Panc1 (cell line): ENCODE results near the gene FPR3. TPM values are rescaled to one million over a fixed set of nuclear protein-coding genes. Genes with fewer than 3 reads are reported as not detected.

Experiments used
- ATAC-seq: fragments of 200-7000 bp; cut with Tn5 transposase; 2 replicates; pipeline ENCODE4 v1.9.1; 2020; ENCODE audit warnings: mild to moderate bottlenecking, moderate library complexity
- BruUV-seq: library from RNA; stranded (reverse); fragments of 400-500 nt; replicated peaks from 2 replicates; lab custom pipeline; 2021; lab: Mats Ljungman, UMichigan
- CTCF ChIA-PET: fragments of 300-600 bp; sonication (Branson Sonifier 250); formaldehyde crosslinking; loops from one replicate; lab custom pipeline; 2022; ENCODE audit warnings: antibody characterized with exemption; lab: Charles Lee
- POLR2A ChIA-PET: fragments of 300-600 bp; sonication (Branson Sonifier 250); formaldehyde crosslinking; loops from one replicate; lab custom pipeline; 2022; ENCODE audit warnings: antibody characterized with exemption; lab: Charles Lee
- DNase-seq: peaks from one replicate; pipeline ENCODE4 v3.0.0-alpha.2; 2010; ENCODE audit warnings: low read depth, low spot score
- H3K27ac ChIP-seq: 2 replicates; pipeline ENCODE4 v1.5.1; 2011; ENCODE audit warnings: mild to moderate bottlenecking, low read length, inconsistent platforms
- H3K27me3 ChIP-seq: fragments of 200-500 bp; sonication (Bioruptor generic); 2 replicates; pipeline ENCODE4 v1.6.0; 2014; ENCODE audit warnings: low read length, inconsistent platforms; ENCODE audit not compliant: control insufficient read depth, insufficient read depth
- H3K36me3 ChIP-seq: fragments of 200-500 bp; sonication (Bioruptor generic); 2 replicates; pipeline ENCODE4 v1.5.1; 2014; ENCODE audit warnings: inconsistent platforms, mild to moderate bottlenecking, low read length, moderate library complexity; ENCODE audit not compliant: control insufficient read depth, insufficient read depth
- H3K4me1 ChIP-seq: 2 replicates; pipeline ENCODE4 v1.5.1; 2011; ENCODE audit warnings: inconsistent platforms, mild to moderate bottlenecking, low read length, moderate library complexity; ENCODE audit not compliant: control insufficient read depth, insufficient read depth
- H3K4me3 ChIP-seq, 2 experiments: 2 replicates each; pipeline ENCODE4 v1.5.1; 2011 to 2012; ENCODE audit warnings: low read depth in 2 of 2, low read length in 2 of 2, mild to moderate bottlenecking in 2 of 2, inconsistent platforms in 1 of 2, moderate library complexity in 1 of 2
- H3K9me3 ChIP-seq: fragments of 200-500 bp; sonication (Bioruptor generic); 2 replicates; pipeline ENCODE4 v1.5.1; 2014; ENCODE audit warnings: low read depth, mild to moderate bottlenecking, inconsistent platforms, low read length, moderate library complexity; ENCODE audit not compliant: control insufficient read depth, insufficient read depth
- CTCF ChIP-seq: fragments of 450-650 bp; IDR thresholded peaks from 2 replicates; pipeline ENCODE4 v1.5.1; 2017; ENCODE audit warnings: mild to moderate bottlenecking
- POLR2AphosphoS5 ChIP-seq: IDR thresholded peaks from 2 replicates; pipeline ENCODE4 v1.6.1; 2012; ENCODE audit warnings: mild to moderate bottlenecking, low read depth, low read length, moderate library complexity
- SIN3A ChIP-seq: IDR thresholded peaks from 2 replicates; pipeline ENCODE4 v1.6.1; 2012; ENCODE audit warnings: low read depth, mild to moderate bottlenecking, low read length, moderate library complexity, borderline replicate concordance; ENCODE audit not compliant: insufficient read depth
- TCF7L2 ChIP-seq: IDR thresholded peaks from 2 replicates; pipeline ENCODE4 v1.6.1; 2011; ENCODE audit warnings: mild to moderate bottlenecking, low read depth, low read length, inconsistent platforms
- in situ Hi-C: cut with HindIII; loops from 2 replicates; pipeline ENCODE4 v1.10.0; 2016; ENCODE audit warnings: low sequenced_read_pairs, low pct_unique_long_range_greater_than_20kb
- intact Hi-C: fragments of 100-400 bp; cut with micrococcal nuclease; formaldehyde crosslinking; loops from one replicate; pipeline ENCODE4 v1.10.0; 2022; ENCODE audit not compliant: unreplicated experiment
- total RNA-seq: library from RNA; stranded (reverse); gene quantifications from one replicate; pipeline ENCODE4 v1.2.1, GENCODE V29; 2021; ENCODE audit not compliant: unreplicated experiment
- TF ChIP-seq, protein P1 (sequence below), 2 experiments: IDR thresholded peaks; 2 replicates each; pipeline ENCODE4 v1.6.1; 2011 to 2012; ENCODE audit warnings: low read depth in 2 of 2, control low read depth in 1 of 2, low read length in 1 of 2, mild to moderate bottlenecking in 1 of 2, moderate library complexity in 1 of 2; ENCODE audit not compliant: insufficient read depth in 1 of 2

Gene FPR3
- total RNA-seq, 1 experiment from 2014 or later: 0.08 TPM

DNA sequence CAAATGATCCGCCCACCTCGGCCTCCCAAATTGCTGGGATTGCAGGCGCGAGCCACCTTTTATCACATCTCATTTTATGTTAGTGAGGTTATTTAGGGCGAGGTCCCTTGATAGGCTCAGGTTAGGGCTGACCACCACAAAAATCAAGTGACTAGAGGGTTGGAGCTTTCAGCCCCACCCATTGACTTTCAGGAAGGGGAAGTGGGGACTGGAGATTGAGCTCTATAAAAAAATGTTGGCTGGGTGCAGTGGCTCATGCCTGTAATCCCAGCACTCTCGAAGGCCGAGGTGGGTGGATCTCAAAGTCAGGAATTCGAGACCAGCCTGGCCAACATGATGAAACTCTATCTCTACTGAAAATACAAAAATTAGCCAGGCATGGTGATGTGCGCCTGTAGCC lies 20.1 kb downstream of the FPR3 start:
- TF ChIP-seq TCF7L2 (no peak), POLR2AphosphoS5 (no peak), CTCF (no peak), SIN3A (no peak)
- TF ChIP-seq, protein P1, sequence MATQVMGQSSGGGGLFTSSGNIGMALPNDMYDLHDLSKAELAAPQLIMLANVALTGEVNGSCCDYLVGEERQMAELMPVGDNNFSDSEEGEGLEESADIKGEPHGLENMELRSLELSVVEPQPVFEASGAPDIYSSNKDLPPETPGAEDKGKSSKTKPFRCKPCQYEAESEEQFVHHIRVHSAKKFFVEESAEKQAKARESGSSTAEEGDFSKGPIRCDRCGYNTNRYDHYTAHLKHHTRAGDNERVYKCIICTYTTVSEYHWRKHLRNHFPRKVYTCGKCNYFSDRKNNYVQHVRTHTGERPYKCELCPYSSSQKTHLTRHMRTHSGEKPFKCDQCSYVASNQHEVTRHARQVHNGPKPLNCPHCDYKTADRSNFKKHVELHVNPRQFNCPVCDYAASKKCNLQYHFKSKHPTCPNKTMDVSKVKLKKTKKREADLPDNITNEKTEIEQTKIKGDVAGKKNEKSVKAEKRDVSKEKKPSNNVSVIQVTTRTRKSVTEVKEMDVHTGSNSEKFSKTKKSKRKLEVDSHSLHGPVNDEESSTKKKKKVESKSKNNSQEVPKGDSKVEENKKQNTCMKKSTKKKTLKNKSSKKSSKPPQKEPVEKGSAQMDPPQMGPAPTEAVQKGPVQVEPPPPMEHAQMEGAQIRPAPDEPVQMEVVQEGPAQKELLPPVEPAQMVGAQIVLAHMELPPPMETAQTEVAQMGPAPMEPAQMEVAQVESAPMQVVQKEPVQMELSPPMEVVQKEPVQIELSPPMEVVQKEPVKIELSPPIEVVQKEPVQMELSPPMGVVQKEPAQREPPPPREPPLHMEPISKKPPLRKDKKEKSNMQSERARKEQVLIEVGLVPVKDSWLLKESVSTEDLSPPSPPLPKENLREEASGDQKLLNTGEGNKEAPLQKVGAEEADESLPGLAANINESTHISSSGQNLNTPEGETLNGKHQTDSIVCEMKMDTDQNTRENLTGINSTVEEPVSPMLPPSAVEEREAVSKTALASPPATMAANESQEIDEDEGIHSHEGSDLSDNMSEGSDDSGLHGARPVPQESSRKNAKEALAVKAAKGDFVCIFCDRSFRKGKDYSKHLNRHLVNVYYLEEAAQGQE (IDR thresholded peaks at IDR 0.05; ENCODE audit: insufficient read depth in 1 of 2, low read depth in 2 of 2, low read length in 1 of 2): no peak
- POLR2A ChIA-PET: no interaction called here
- Histone ChIP-seq H3K36me3 (no peaks in the 10 kb centered on the region), H3K4me1 (no peaks in the 10 kb centered on the region), H3K4me3 (no peak overlapping the region), H3K27me3 (no peaks in the 10 kb centered on the region), H3K27ac (no peak overlapping the region), H3K9me3 (no peaks in the 10 kb centered on the region)
- CTCF ChIA-PET: no interaction called here
- in situ Hi-C loops: no loop called here
- DNase-seq: no peak
- BruUV-seq: no TSS peak
- ATAC-seq: no peak
- intact Hi-C loops: no loop called here

GRCh38 chr19:51816711-51817110 lies 21.8 kb downstream of the FPR3 start:
- Histone ChIP-seq H3K9me3 (no peaks in the 10 kb centered on the region), H3K4me1 (no peaks in the 10 kb centered on the region), H3K27me3 (no peaks in the 10 kb centered on the region), H3K27ac (no peak overlapping the region), H3K36me3 (no peaks in the 10 kb centered on the region), H3K4me3 (no peak overlapping the region)
- ChIA-PET CTCF (no interaction called here), POLR2A (no interaction called here)
- ATAC-seq: no peak
- intact Hi-C loops (no loop called here), in situ Hi-C loops (no loop called here)
- no peak for DNase-seq
- TF ChIP-seq CTCF (no peak), TCF7L2 (no peak), POLR2AphosphoS5 (no peak)
- BruUV-seq: no TSS peak

GRCh38 chr19:51820011-51820410 lies 25.1 kb downstream of the FPR3 start:
- no peak overlapping the region for H3K27ac ChIP-seq
- no peak overlapping the region for H3K4me3 ChIP-seq
- no peaks in the 10 kb centered on the region for H3K36me3 ChIP-seq
- no peaks in the 10 kb centered on the region for H3K9me3 ChIP-seq
- no TSS peak for BruUV-seq
- no peaks in the 10 kb centered on the region for H3K27me3 ChIP-seq
- ATAC-seq (no peak), DNase-seq (no peak)
- intact Hi-C loops: no loop called here
- TF ChIP-seq, protein P1 (IDR thresholded peaks at IDR 0.05; ENCODE audit: insufficient read depth in 1 of 2, low read depth in 2 of 2, low read length in 1 of 2): no peak
- TF ChIP-seq SIN3A (no peak), POLR2AphosphoS5 (no peak)
- no peaks in the 10 kb centered on the region for H3K4me1 ChIP-seq
- in situ Hi-C loops: no loop called here
- CTCF ChIA-PET: no interaction called here
- POLR2A ChIA-PET: no interaction called here
